ENCODE data around the gene KIAA1328.
"Not testable (repeated sequence)": the region's sequence is repeated elsewhere in the genome, so short reads cannot be mapped to it uniquely, and the experiment has no call there.

Gene KIAA1328

DNA sequence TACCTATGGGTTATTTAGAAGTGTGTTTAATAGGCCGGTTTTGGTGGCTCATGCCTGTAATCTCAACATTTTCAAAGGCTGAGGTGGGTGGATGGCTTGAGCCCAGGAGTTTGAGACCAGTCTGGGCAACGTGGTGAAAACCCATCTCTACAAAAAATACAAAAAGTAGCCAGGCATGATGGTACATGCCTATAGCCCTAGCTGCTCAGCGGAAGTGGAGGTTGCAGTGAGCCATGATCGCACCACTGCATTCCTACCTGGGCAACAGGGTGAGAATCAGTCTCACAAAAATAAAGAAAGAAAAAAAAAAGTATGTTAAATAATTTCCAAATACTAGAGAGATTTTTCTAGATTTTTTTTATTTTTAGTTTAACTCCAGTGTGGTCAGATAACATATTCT is 316.0 kb downstream of the KIAA1328 start:
- no peak for DNase-seq (ENCODE audit: low read depth in 2 of 2)

DNA sequence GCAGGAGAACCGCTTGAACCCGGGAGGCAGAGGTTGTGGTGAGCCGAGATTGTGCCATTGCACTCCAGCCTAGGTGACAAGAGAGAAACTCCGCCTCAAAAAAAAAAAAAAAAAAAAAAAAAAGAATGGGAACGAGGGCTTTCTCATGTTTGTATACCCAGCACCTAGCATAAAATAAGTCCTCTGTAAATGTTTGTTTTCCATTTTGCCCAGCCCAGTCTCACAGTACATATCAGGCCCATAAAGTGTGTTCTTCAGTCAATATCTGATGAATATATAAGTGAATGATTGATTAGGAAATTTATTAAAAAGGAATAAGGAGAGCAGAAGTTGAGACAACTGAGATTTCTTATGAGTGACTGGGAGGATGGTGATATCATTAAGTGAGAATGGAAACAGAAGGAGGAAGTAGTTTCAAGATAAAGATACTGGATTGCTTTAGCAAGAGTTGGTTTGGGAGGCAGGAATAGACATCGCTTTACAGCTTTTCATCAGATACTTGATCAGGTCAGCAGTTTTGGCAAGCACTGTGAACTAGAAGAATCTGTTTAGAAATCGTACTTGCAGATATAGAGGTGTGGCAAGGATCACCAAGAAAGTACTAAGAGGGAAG is 327.5 kb downstream of the KIAA1328 start:
- no peak for DNase-seq (ENCODE audit: low read depth in 2 of 2)

DNA sequence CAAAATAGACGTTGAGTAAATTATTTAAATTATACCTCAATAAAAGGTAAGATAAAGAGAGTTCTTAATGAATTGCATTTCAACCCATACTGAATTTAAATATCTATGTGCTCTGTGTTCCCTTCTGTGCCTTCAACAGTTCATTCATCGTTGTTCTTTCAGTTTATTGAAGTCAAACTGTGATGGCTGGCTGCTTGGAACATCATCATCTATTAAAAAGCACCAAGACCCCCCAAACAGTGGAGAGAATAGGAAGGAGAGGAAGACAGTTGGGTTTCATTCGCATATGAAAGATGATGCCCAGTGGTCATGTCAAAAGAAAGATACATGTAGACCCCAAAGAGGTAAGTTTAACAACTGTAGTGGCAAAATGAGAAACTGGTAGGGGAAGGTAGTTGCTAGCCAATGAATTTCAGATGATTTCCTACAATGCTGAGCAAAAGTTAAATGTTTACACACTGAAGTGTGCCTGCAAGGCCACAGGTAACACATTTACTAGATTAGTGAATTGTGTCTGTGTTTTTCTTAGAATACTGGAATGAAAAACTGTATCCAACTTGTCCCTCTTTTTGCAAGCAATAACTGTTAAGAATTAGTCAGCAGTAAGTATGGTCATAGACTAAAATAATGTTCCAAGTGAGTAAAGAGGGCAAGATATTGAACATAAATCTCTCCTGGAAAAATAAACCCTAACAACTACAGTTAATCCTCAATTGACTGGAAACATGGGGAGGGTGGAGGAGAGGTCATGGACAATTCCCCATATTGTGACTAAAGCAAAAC is 331.3 kb downstream of the KIAA1328 start:
- no peak for DNase-seq (ENCODE audit: low read depth in 2 of 2)

DNA sequence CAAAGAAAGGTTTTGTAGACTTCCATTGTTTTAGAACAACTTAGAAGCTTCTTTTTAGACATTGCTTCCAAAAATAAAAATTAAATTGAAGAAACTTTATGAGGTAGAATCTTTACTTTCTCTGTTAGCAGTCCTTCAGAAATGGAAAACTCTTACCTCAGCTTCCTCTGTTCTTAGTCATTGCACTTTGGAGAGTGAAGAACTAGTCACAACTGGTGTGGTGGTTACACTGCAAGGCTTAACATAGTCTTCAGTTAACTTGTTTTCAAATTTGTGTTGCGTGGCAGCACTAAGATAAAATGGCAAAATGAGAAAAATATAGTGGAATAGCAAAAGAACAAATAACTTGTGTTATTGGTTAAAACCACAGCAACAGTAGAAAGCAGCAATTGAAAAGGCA is 332.6 kb downstream of the KIAA1328 start:
- no peak for DNase-seq (ENCODE audit: low read depth in 2 of 2)

DNA sequence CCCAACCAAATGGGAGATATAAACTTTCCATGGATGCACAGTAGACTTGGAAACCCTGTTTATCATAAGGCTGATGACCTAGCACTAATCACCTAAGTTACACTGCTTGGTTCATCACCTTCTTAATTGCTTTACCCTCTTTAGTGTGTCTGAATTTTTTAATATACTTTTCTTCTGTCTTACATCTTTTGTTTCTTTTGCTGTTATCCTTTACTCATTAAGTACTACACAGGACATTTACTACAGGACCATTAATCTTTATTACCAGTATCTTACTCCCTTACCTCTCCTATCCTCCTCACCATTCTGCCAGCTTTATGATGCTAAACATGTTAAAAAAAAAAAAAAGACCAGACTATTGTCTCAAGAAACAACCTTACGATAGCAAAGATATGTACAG is 333.6 kb downstream of the KIAA1328 start:
- DNase-seq (ENCODE audit: low read depth in 2 of 2), result no peak

DNA sequence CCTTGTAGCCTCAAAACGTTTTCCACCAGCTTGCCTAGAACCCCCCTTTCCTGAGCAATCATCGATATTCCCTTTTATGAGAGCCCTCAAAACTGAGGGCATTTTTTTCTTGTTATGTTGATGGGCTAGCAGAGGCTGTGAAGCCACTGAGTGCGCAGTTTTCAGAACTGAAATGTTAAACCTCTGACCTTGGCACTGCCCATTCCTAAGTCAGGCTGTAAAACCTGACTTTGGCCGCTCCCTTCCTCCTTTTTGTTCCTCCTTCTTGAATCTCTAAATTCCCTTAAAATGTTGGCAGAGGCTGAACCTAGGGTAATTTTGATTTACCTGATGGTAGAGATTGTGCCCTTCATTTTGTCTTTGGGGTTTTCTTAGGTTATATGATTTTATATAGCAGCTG is 334.2 kb downstream of the KIAA1328 start:
- DNase-seq (ENCODE audit: low read depth in 2 of 2), result no peak

DNA sequence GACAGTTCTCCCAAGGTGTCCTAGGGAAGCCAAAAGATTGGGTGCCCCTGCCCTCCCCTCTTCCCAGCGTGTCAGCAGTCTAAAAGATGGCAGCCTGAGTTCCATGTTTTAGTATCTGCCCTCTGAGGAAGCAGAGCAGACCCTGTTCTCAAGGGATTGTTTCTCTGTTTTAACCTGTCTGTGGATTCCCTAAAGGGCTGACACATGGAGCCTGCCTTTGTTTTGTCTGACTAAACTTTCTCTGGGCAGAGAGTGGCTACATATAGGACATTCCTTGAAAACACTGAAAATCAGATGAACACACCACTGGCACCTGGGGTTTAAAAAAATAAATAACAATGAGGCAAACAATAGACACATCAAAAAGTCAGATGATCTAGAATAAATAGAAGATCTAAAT is 337.6 kb downstream of the KIAA1328 start:
- no peak for DNase-seq (ENCODE audit: low read depth in 2 of 2)

DNA sequence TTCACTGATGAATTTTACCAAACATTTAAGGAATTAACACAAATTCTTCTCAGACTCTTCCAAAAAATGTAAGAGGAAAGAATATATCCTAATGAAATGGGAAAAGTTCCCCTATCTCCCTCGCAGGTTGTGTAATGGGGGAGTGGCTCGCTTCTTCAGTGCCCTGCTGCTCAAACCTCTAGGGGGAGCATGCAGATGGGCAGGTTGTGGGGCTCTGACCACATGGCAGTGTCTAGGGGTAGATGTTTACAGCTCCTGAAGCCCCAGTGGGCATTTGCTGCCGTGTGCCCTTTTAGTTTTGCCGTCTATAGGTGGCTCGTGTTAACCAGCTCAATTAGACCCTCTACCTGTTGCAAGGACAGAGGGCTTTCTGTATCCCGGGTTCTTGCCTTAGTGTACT is 338.0 kb downstream of the KIAA1328 start:
- not testable (repeated sequence) for DNase-seq (ENCODE audit: low read depth in 2 of 2)

DNA sequence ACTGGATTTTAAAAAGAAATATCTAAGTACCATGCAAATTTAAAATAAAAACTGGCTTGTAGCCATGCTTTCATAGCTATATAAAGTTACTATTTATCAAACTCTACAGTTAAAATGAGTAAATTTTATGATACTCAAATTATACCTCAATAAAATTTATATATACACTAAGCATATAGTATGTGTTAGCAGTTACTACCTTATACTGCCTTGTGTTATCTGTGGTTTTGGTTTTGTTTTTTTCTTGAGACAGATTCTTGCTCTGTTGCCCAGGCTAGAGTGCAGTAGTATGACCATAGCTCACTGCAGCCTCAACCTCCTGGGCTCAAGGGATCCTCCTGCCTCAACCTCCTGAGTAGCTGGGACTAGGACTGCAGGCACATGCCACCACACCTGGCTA is 342.1 kb downstream of the KIAA1328 start:
- no peak for DNase-seq (ENCODE audit: low read depth in 2 of 2)

DNA sequence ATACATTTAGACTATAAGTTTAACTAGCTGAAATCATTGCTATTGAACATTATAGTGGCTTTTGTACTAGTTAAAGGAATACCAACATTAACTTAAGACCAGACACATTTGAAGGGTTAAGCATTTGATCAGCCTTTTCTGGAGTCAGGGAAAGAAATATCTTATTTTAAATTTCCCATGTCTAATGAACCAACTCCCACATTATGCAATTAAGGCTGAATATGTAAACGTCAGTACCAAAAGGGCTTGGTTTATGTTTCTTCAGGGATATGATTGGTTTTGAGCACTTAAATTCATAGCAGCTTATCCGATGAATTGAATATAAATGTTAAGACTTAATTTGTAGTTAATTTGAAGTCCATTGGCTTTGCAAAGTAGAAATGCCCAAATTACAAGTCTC is 344.5 kb downstream of the KIAA1328 start:
- no peak for DNase-seq (ENCODE audit: low read depth in 2 of 2)

DNA sequence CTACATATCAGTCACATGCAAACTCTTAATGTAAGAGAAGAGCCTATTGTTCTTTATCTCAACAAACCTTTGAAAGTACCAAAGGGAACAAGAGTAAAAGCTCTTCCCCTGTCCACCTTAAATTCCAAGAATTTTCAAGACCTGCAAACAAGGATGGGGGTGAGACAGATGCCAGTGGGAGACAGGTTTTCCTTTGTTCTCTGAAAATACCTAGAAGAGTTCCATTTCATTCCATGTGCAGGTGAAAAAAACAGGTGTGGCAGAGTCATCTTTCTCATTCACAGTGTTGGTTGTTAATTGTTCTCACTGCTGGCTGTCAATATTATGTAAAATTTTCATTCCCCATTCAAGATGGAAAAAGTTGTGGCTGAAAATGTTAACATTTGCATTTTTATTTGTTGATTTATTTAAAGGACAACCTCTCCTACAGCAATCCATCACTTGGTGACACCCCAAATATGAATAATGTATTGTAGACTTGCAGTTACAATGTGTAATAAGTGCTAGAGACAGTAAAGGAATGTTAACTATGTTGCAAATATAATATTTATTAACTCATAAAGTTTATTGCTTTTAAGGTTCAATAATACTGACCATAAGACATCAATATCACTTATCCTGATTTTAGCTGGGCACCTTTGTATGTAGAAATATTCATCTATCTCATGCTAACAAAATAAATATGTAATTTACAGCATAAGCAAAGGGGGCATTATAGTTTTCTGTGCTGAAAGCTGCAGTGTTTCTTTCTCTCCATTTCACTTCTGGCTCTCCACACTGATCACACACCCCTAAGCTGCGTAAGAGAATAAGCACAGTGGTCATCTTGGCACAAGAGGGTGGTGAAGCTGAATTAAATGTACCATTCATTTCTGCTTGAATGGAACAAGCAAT is 347.0 kb downstream of the KIAA1328 start:
- DNase-seq (ENCODE audit: low read depth in 2 of 2), result no peak

DNA sequence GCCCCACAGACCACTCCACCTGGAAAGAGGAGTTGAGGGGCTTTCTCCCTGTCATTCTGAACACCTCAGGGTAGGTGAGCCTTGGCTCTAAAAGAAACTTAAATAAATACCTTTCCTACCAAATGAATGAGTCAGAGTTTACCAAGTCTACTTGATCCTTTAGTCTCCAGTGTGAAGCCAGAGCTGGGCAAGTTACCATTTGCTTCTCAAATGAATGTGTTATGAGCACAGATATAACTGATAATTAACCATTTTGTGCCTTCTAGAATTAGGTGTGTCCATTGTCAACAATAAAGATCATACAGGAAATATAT is 347.7 kb downstream of the KIAA1328 start:
- DNase-seq (ENCODE audit: low read depth in 2 of 2), result no peak

DNA sequence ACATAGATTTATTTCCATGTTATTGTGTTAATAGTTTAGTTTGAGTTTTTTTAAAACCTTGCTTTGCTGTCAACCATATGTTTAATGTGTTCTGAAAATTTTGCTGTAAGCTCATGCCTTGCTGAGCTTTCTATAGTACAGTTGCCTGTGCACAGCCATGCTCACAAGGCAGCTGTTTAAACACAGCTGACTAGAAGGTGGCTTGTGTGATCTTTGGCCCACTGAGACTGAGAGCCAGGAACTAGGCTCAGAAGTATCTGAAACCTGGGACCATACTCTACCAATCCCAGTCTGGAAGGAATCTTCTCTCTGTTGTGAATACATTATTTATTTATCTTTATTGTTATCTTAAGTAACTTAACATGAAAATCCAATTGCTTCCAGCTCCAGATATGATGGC is 350.5 kb downstream of the KIAA1328 start:
- no peak for DNase-seq (ENCODE audit: low read depth in 2 of 2)

DNA sequence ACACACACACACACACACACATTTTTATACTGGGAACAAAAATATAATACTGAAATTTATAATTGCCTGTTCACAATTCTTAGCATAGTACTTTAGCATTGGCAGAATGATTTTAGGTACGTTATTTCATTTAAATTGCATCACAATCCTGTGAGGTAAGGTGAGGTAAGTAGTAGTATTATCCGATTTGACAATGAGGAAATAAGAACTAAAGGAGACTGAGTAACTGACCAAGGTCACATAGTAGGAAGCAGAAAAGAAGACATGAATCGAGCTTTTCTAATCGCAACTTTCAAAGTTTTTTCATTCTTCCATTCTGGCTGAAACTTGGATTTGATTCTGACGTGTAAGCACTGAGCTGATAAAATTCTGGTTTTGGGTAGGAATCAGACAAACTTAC is 351.2 kb downstream of the KIAA1328 start:
- DNase-seq (ENCODE audit: low read depth in 2 of 2), result no peak

DNA sequence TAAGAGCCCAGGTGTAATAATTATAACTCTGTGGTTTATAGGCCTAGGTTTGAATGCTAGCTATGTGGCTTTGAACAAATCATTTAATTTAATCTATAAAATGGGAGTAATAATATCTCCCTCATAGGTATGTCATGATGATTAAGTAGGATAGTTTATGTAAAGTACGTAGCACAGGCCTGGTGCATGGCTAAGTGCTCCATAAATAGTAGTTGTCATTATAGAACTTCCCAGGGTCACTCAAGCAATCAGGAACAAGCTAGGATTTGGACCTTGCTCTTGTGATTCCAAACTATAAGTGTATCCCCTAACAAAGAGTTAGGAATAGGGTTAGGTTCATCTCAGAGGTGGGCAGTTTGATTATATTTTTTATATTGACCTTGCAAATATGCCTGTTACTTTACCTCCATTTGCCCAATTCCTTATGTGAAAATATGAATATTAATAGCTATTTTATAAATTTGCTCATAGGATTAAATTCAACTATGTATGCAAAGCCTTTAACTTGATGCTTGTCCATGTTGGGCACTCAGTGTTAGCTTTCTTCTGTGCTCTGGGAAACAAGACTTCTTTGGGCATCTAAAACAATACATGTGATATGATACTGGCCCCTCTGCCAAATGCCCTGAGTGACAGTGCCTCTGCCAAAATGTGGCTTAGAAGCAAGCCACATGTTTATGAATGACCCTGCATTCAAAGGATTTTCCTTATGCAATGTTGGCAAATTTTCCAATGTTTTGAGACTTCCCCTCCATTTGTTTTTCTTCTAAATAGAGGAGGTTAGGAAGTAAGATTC is 353.6 kb downstream of the KIAA1328 start:
- DNase-seq (ENCODE audit: low read depth in 2 of 2), result no peak

DNA sequence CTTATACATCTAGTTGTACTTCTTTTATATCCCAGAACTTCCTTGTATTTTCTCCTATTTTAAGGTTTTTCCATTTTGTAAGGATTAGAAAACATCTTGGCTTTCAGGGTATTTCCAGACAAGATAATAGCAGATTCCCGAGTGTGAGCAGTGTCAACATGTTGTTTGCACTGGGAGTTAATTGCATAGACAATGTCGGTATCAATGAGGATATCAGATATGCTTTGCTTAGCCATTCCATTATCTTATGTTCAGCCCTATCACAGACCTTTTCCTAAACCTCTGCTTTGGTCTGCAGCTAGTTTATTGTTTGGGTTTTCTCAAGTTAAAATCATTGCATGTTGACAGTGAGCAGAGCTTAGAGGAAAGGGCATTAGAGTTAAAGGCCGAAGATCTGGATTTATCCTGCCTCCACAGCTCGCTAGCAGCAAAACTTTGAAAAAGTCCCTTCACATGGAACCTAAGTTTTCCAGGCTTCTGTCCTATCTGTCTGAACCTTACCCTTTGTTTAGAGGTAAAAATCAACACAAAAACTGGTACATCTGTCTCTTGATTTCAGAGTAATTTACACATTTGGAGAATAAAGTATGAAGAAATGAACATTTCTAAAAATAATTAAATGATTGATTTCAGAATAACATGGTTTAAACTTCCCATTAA is 355.4 kb downstream of the KIAA1328 start:
- DNase-seq (ENCODE audit: low read depth in 2 of 2), result no peak

DNA sequence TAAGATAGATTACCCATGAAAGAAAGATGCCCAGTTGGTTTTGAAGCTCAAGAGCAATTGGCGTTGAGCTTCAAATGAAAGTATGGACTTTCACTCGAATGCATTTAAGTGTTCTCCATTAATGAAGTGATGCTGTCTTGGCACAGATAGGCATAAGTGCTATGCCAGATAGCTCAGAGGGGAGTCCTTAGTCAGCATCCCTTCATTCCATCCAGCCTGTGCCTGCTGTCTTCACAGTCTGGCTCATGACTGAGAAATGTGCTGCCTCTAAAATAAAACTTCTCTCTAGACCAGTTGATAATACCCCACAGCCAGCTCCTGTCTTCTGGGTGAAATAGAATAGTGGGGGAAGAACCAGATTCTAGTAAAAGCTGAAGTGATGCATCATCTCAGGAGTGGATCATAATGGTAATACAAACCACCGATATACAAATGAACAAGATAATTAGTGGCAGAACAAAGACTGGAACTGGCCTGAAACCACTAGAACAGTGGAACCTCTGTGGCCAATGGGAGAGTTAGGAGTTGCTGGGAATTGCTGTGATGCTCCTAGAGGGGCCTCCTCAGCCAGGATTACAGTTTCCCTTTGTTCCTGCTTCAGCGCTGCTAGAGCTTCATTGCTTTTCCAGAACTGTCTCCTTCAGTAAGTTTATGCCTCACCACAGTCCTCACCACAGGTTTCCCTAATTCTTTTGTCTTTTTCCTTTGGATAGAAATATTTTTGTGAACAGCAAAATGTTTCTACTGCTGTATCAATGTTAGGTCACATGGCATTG is 359.3 kb downstream of the KIAA1328 start:
- no peak for DNase-seq (ENCODE audit: low read depth in 2 of 2)

DNA sequence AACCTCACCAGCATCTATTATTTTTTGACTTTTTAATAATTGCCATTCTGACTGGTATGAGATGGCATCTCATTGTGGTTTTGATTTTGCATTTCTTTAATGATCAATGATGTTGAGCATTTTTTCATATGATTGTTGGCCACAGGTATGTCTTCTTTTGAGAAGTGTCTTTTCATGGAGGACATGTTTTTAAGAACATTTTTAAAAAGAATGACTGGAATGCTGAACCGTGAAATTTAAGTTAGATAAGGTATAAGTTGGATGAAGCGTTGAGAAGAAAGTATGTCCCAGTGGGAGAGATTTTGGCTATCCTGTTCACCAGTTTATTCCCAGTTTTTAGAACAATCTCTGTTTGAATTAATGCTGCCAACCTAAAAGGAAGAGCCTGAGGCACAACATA is 370.8 kb downstream of the KIAA1328 start:
- DNase-seq (ENCODE audit: low read depth in 2 of 2), result no peak

DNA sequence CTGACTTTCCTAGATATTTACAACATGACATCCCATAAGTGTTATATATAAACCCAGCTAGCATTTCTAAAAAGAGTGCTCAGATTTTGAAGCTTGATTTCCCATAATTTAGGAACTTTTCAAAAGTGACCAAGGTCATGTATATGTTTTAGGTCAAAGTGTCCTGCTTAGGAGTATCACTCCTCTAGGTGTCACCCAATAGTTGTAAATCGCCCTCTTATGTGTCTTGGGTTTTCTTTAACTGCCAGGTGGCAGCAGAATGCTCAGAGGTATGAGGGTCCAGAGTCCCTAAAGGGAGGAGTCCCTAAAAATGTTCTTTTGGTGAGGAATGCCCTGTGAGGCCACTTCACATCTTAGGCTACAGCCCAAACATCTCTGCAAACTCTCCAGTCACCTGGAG is 378.4 kb downstream of the KIAA1328 start:
- DNase-seq (ENCODE audit: low read depth in 2 of 2), result no peak

DNA sequence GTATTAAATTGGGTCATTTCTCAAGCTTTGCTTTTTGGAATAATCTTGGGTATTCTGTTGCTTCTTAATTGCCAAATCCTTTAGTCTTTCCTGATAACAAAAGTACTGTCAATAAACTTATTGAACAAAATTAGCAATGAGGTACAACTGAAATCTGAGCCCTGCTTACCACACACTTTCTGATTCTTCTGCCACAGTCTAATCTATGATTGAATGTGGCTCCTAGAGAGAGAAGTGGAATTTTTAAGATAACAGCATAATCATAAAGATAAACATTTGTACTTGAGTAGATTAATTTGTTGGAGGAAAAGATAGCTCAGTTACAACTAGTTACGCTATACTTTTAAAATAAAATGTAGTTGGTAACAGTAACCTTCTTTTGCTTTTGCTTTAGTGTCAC is 381.9 kb downstream of the KIAA1328 start:
- DNase-seq (ENCODE audit: low read depth in 2 of 2), result no peak

All from stimulated activated CD4-positive, alpha-beta T cell treated with anti-CD3 and anti-CD28 coated beads, Interleukin-1b, Interleukin-23, amount 100 ng/mL, for 4 hours (primary cell).